ENCODE data around the gene CTNNB1. TPM values are rescaled to one million over a fixed set of nuclear protein-coding genes. Genes with fewer than 3 reads are reported as not detected.
A peak's percentile ranks its signal among the peaks of the same experiment; 100 is the strongest.

CTNNB1 gene
- total and polyA plus RNA-seq, 2 of the 13 experiments (the other 11 are each of a cell fraction or from before 2014, with no cell fraction given): 398 to 489 TPM

DNA sequence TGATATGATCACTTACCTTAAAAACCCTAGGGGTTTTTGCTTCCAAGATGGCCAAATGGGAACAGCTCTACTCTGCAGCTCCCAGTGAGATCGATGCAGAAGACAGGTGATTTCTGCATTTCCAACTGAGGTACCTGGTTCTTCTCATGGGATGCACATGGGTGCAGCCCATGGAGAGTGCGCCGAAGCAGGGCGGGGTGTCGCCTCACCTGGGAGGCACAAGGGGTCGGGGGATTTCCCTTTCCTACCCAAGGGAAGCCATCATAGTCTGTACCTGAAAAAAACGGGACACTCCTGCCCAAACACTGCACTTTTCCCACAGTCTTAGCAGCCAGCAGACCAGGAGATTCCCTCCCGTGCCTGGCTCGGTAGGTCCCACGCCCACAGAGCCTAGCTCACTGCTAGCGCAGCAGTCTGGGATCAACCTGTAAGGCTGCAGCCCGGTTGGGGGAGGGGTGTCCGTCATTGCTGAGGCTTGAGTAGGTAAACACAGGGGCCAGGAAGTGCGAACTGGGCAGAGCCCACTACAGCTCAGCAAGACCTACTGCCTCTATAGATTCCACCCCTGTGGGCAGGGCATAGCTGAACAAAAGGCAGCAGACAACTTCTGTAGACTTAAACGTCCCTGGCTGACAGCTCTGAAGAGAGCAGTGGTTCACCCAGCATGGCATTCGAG lies 78.6 kb downstream of the CTNNB1 start (continued):
- TF ChIP-seq, protein P1, sequence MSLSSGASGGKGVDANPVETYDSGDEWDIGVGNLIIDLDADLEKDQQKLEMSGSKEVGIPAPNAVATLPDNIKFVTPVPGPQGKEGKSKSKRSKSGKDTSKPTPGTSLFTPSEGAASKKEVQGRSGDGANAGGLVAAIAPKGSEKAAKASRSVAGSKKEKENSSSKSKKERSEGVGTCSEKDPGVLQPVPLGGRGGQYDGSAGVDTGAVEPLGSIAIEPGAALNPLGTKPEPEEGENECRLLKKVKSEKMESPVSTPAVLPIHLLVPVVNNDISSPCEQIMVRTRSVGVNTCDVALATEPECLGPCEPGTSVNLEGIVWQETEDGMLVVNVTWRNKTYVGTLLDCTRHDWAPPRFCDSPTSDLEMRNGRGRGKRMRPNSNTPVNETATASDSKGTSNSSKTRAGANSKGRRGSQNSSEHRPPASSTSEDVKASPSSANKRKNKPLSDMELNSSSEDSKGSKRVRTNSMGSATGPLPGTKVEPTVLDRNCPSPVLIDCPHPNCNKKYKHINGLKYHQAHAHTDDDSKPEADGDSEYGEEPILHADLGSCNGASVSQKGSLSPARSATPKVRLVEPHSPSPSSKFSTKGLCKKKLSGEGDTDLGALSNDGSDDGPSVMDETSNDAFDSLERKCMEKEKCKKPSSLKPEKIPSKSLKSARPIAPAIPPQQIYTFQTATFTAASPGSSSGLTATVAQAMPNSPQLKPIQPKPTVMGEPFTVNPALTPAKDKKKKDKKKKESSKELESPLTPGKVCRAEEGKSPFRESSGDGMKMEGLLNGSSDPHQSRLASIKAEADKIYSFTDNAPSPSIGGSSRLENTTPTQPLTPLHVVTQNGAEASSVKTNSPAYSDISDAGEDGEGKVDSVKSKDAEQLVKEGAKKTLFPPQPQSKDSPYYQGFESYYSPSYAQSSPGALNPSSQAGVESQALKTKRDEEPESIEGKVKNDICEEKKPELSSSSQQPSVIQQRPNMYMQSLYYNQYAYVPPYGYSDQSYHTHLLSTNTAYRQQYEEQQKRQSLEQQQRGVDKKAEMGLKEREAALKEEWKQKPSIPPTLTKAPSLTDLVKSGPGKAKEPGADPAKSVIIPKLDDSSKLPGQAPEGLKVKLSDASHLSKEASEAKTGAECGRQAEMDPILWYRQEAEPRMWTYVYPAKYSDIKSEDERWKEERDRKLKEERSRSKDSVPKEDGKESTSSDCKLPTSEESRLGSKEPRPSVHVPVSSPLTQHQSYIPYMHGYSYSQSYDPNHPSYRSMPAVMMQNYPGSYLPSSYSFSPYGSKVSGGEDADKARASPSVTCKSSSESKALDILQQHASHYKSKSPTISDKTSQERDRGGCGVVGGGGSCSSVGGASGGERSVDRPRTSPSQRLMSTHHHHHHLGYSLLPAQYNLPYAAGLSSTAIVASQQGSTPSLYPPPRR (CRISPR knock-in tag; IDR thresholded peaks at IDR 0.05; ENCODE audit: borderline replicate concordance): peak; percentile 34; the same call in 1 of the 2 replicates
- TF ChIP-seq ZNF672 (CRISPR knock-in tag; IDR thresholded peaks at IDR 0.05) (no peak), ZNF724P (CRISPR knock-in tag; IDR thresholded peaks at IDR 0.05; ENCODE audit: borderline replicate concordance) (no peak), ZMYM4 (CRISPR knock-in tag; IDR thresholded peaks at IDR 0.05) (peak; percentile 73; the same call in 1 of the 2 replicates), ZNF678 (CRISPR knock-in tag; IDR thresholded peaks at IDR 0.05) (no peak), ZBTB7B (CRISPR knock-in tag; IDR thresholded peaks at IDR 0.05) (peak; percentile 77), JUND (CRISPR knock-in tag; IDR thresholded peaks at IDR 0.05) (no peak), ZNF543 (CRISPR knock-in tag; IDR thresholded peaks at IDR 0.05) (0 out of 2 replicates have a peak, but pooled peaks have one; percentile 61), ZNF205 (CRISPR knock-in tag; IDR thresholded peaks at IDR 0.05) (peak; percentile 67; the same call in 1 of the 2 replicates), NR2F2 (IDR thresholded peaks at IDR 0.05; ENCODE audit: borderline replicate concordance, low read depth) (no peak), ZFP62 (CRISPR knock-in tag; IDR thresholded peaks at IDR 0.05) (no peak), TARDBP (CRISPR knock-in tag; IDR thresholded peaks at IDR 0.05) (no peak), ZSCAN30 (CRISPR knock-in tag; IDR thresholded peaks at IDR 0.05) (no peak)
- TF ChIP-seq, protein P2, sequence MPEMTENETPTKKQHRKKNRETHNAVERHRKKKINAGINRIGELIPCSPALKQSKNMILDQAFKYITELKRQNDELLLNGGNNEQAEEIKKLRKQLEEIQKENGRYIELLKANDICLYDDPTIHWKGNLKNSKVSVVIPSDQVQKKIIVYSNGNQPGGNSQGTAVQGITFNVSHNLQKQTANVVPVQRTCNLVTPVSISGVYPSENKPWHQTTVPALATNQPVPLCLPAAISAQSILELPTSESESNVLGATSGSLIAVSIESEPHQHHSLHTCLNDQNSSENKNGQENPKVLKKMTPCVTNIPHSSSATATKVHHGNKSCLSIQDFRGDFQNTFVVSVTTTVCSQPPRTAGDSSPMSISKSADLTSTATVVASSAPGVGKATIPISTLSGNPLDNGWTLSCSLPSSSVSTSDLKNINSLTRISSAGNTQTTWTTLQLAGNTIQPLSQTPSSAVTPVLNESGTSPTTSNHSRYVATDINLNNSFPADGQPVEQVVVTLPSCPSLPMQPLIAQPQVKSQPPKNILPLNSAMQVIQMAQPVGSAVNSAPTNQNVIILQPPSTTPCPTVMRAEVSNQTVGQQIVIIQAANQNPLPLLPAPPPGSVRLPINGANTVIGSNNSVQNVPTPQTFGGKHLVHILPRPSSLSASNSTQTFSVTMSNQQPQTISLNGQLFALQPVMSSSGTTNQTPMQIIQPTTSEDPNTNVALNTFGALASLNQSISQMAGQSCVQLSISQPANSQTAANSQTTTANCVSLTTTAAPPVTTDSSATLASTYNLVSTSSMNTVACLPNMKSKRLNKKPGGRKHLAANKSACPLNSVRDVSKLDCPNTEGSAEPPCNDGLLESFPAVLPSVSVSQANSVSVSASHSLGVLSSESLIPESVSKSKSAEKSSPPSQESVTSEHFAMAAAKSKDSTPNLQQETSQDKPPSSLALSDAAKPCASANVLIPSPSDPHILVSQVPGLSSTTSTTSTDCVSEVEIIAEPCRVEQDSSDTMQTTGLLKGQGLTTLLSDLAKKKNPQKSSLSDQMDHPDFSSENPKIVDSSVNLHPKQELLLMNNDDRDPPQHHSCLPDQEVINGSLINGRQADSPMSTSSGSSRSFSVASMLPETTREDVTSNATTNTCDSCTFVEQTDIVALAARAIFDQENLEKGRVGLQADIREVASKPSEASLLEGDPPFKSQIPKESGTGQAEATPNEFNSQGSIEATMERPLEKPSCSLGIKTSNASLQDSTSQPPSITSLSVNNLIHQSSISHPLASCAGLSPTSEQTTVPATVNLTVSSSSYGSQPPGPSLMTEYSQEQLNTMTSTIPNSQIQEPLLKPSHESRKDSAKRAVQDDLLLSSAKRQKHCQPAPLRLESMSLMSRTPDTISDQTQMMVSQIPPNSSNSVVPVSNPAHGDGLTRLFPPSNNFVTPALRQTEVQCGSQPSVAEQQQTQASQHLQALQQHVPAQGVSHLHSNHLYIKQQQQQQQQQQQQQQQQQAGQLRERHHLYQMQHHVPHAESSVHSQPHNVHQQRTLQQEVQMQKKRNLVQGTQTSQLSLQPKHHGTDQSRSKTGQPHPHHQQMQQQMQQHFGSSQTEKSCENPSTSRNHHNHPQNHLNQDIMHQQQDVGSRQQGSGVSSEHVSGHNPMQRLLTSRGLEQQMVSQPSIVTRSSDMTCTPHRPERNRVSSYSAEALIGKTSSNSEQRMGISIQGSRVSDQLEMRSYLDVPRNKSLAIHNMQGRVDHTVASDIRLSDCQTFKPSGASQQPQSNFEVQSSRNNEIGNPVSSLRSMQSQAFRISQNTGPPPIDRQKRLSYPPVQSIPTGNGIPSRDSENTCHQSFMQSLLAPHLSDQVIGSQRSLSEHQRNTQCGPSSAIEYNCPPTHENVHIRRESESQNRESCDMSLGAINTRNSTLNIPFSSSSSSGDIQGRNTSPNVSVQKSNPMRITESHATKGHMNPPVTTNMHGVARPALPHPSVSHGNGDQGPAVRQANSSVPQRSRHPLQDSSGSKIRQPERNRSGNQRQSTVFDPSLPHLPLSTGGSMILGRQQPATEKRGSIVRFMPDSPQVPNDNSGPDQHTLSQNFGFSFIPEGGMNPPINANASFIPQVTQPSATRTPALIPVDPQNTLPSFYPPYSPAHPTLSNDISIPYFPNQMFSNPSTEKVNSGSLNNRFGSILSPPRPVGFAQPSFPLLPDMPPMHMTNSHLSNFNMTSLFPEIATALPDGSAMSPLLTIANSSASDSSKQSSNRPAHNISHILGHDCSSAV (CRISPR knock-in tag; IDR thresholded peaks at IDR 0.05; ENCODE audit: borderline replicate concordance): no peak
- TF ChIP-seq, protein P3, sequence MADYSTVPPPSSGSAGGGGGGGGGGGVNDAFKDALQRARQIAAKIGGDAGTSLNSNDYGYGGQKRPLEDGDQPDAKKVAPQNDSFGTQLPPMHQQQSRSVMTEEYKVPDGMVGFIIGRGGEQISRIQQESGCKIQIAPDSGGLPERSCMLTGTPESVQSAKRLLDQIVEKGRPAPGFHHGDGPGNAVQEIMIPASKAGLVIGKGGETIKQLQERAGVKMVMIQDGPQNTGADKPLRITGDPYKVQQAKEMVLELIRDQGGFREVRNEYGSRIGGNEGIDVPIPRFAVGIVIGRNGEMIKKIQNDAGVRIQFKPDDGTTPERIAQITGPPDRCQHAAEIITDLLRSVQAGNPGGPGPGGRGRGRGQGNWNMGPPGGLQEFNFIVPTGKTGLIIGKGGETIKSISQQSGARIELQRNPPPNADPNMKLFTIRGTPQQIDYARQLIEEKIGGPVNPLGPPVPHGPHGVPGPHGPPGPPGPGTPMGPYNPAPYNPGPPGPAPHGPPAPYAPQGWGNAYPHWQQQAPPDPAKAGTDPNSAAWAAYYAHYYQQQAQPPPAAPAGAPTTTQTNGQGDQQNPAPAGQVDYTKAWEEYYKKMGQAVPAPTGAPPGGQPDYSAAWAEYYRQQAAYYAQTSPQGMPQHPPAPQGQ (CRISPR knock-in tag; IDR thresholded peaks at IDR 0.05; ENCODE audit: borderline replicate concordance): no peak

Data from HepG2 (cell line).